ENCODE results near the gene GPATCH2. TPM values are rescaled to one million over a fixed set of nuclear protein-coding genes. Genes with fewer than 3 reads are reported as not detected.

GPATCH2 gene
- total RNA-seq, 4 donors from 2014 or later = 14.1 to 15.5 (median 15.3) TPM

GRCh38 chr1:217402301-217402700 is 228.6 kb downstream of the GPATCH2 start:
- no peak for TF ChIP-seq CTCF (IDR thresholded peaks at IDR 0.05; ENCODE audit: low read depth)

GRCh38 chr1:217393896-217394295 is 237.0 kb downstream of the GPATCH2 start:
- no peak for TF ChIP-seq CTCF (IDR thresholded peaks at IDR 0.05; ENCODE audit: low read depth)

GRCh38 chr1:217392441-217392840 is 238.4 kb downstream of the GPATCH2 start:
- no peak for TF ChIP-seq CTCF (IDR thresholded peaks at IDR 0.05; ENCODE audit: low read depth)

- no peak for TF ChIP-seq CTCF (IDR thresholded peaks at IDR 0.05; ENCODE audit: low read depth)
Measured at GRCh38 chr1:217389895-217390294, 241.0 kb downstream of the GPATCH2 start.

- no peak for TF ChIP-seq CTCF (IDR thresholded peaks at IDR 0.05; ENCODE audit: low read depth)
Measured at GRCh38 chr1:217388522-217389065, 242.3 kb downstream of the GPATCH2 start.

- TF ChIP-seq CTCF (IDR thresholded peaks at IDR 0.05; ENCODE audit: low read depth) = no peak
Measured at GRCh38 chr1:217379336-217379735, 251.6 kb downstream of the GPATCH2 start.

Other genes with a start within 250 kb of the GPATCH2 start
- gene SPATA17, start 254 bp upstream of the GPATCH2 start, total RNA-seq = 1 to 10 TPM in 1 of 4 donors, not detected in 3; 1.5 TPM

Data from subcutaneous adipose tissue (tissue), 4 donors.